Central memory CD4-positive, alpha-beta T cell (primary cell): Measurements from ENCODE around the gene AUTS2.
"Not testable (repeated sequence)": the region's sequence is repeated elsewhere in the genome, so short reads cannot be mapped to it uniquely, and the experiment has no call there.

Experiments
- DNase-seq: peaks from one replicate; pipeline ENCODE4 v3.0.0; 2022

The AUTS2 gene

GRCh38 chr7:69765879-69766278 is 167.6 kb downstream of the AUTS2 start:
- no peak for DNase-seq

GRCh38 chr7:69768986-69769595 is 170.8 kb downstream of the AUTS2 start:
- DNase-seq = no peak

GRCh38 chr7:69769826-69770225 is 171.6 kb downstream of the AUTS2 start:
- no peak for DNase-seq

- no peak for DNase-seq
Observed at GRCh38 chr7:69770613-69771012, 172.3 kb downstream of the AUTS2 start.

- no peak for DNase-seq
Observed at GRCh38 chr7:69772718-69773436, 174.6 kb downstream of the AUTS2 start.

- DNase-seq = no peak
Observed at GRCh38 chr7:69773535-69774225, 175.4 kb downstream of the AUTS2 start.

GRCh38 chr7:69775231-69775771 is 177.0 kb downstream of the AUTS2 start:
- DNase-seq = no peak

- DNase-seq = no peak
Observed at GRCh38 chr7:69776611-69777010, 178.3 kb downstream of the AUTS2 start.

GRCh38 chr7:69778138-69778537 is 179.9 kb downstream of the AUTS2 start:
- no peak for DNase-seq

GRCh38 chr7:69780379-69780778 is 182.1 kb downstream of the AUTS2 start:
- no peak for DNase-seq

GRCh38 chr7:69781412-69781846 is 183.2 kb downstream of the AUTS2 start:
- no peak for DNase-seq

- DNase-seq = no peak
Observed at GRCh38 chr7:69782917-69783684, 184.8 kb downstream of the AUTS2 start.

- not testable (repeated sequence) for DNase-seq
Observed at GRCh38 chr7:69786130-69786529, 187.9 kb downstream of the AUTS2 start.

- DNase-seq = no peak
Observed at GRCh38 chr7:69786730-69787395, 188.6 kb downstream of the AUTS2 start.

- DNase-seq = no peak
Observed at GRCh38 chr7:69787736-69788431, 189.6 kb downstream of the AUTS2 start.

- DNase-seq = no peak
Observed at GRCh38 chr7:69789563-69789962, 191.3 kb downstream of the AUTS2 start.

- DNase-seq = no peak
Observed at GRCh38 chr7:69790977-69791724, 192.9 kb downstream of the AUTS2 start.

- DNase-seq = no peak
Observed at GRCh38 chr7:69791739-69792138, 193.5 kb downstream of the AUTS2 start.

- DNase-seq = no peak
Observed at GRCh38 chr7:69795932-69796331, 197.7 kb downstream of the AUTS2 start.

GRCh38 chr7:69796416-69796815 is 198.1 kb downstream of the AUTS2 start:
- DNase-seq = no peak
